HepG2 (cell line): ENCODE results near the gene ZKSCAN1. TPM values are rescaled to one million over a fixed set of nuclear protein-coding genes. Genes with fewer than 3 reads are reported as not detected.

Source experiments
- ARID4A ChIP-seq: sonication (generic); formaldehyde crosslinking; IDR thresholded peaks from 2 replicates; pipeline ENCODE4 v1.5.0; 2020; ENCODE audit warnings: mild to moderate bottlenecking, missing genetic modification reagents, borderline replicate concordance
- ARID5B ChIP-seq: IDR thresholded peaks from 2 replicates; pipeline ENCODE4 v1.4.0; 2020; ENCODE audit warnings: mild to moderate bottlenecking, missing genetic modification reagents
- DBP ChIP-seq: sonication (generic); formaldehyde crosslinking; IDR thresholded peaks from 2 replicates; pipeline ENCODE4 v1.4.0; 2020; ENCODE audit warnings: missing genetic modification reagents; ENCODE audit errors: not compliant biosample characterization
- FOXO1 ChIP-seq: sonication (generic); formaldehyde crosslinking; IDR thresholded peaks from 2 replicates; pipeline ENCODE4 v1.4.0; 2020; ENCODE audit warnings: missing genetic modification reagents
- FOXP1 ChIP-seq, 2 experiments: fragments of 450-650 bp in 1 of 2; IDR thresholded peaks; 2 replicates each; pipeline ENCODE4 v1.6.1; 2017 to 2018; ENCODE audit warnings: antibody characterized with exemption in 1 of 2
- HNRNPK ChIP-seq: fragments of 200-400 bp; formaldehyde crosslinking; IDR thresholded peaks from 2 replicates; pipeline ENCODE4 v1.6.1; 2018; ENCODE audit warnings: low read length, low read depth, moderate library complexity, mild to moderate bottlenecking; ENCODE audit not compliant: poor library complexity, severe bottlenecking
- NCOA2 ChIP-seq: sonication (generic); formaldehyde crosslinking; IDR thresholded peaks from 2 replicates; pipeline ENCODE4 v1.8.0; 2022; ENCODE audit warnings: inconsistent platforms
- SALL1 ChIP-seq: sonication (generic); formaldehyde crosslinking; IDR thresholded peaks from 2 replicates; pipeline ENCODE4 v1.8.0; 2022; ENCODE audit warnings: mild to moderate bottlenecking, missing genetic modification reagents
- SRY ChIP-seq: sonication (generic); formaldehyde crosslinking; IDR thresholded peaks from 2 replicates; pipeline ENCODE4 v1.8.0; 2022; ENCODE audit warnings: mild to moderate bottlenecking, missing genetic modification reagents
- TCF7 ChIP-seq: sonication (generic); IDR thresholded peaks from 2 replicates; pipeline ENCODE4 v1.6.1; 2016; ENCODE audit warnings: antibody characterized with exemption, low read depth
- ZBTB4 ChIP-seq: sonication (generic); formaldehyde crosslinking; IDR thresholded peaks from 2 replicates; pipeline ENCODE4 v1.4.0; 2020; ENCODE audit warnings: missing genetic modification reagents, mild to moderate bottlenecking, borderline replicate concordance
- ZNF572 ChIP-seq: sonication (generic); formaldehyde crosslinking; IDR thresholded peaks from 2 replicates; pipeline ENCODE4 v1.5.1; 2020; ENCODE audit warnings: mild to moderate bottlenecking, missing genetic modification reagents
- ZNF670 ChIP-seq: sonication (generic); formaldehyde crosslinking; IDR thresholded peaks from 2 replicates; pipeline ENCODE4 v1.8.0; 2022; ENCODE audit warnings: mild to moderate bottlenecking, missing genetic modification reagents, borderline replicate concordance
- ZSCAN5A ChIP-seq: sonication (generic); formaldehyde crosslinking; IDR thresholded peaks from 2 replicates; pipeline ENCODE4 v1.8.0; 2022; ENCODE audit warnings: mild to moderate bottlenecking, missing genetic modification reagents, borderline replicate concordance
- polyA plus RNA-seq, 8 experiments: library from polyadenylated mRNA; depleted of rRNA in 3 of 8; stranded (reverse) in 7 of 8; unstranded in 1 of 8; fragments of >200 nt; fragmentation: Illumina TruSeq in 4 of 8; extraction: Trizol in 4 of 8; gene quantifications; 2 replicates each; pipeline versions ENCODE4 v1.2.1 to v1.2.3, GENCODE V29; 2011 to 2016; ENCODE audit warnings: low read depth in 4 of 8, missing spikeins in 1 of 8, mixed read lengths in 1 of 8; ENCODE audit not compliant: insufficient read depth in 1 of 8
- total RNA-seq, 5 experiments: library from RNA; depleted of rRNA; stranded (reverse); fragments of >200 nt; fragmentation: Illumina TruSeq; extraction: Trizol; gene quantifications; 2 replicates each; pipeline ENCODE4 v1.2.3, GENCODE V29; 2016; ENCODE audit warnings: low read depth in 1 of 5

Gene ZKSCAN1
- total and polyA plus RNA-seq, 2 of the 13 experiments (the other 11 are each of a cell fraction or from before 2014, with no cell fraction given) = 46.4 to 60.6 TPM

- peak; percentile 77; the same call in 1 of the 2 replicates for TF ChIP-seq ZNF670 (CRISPR knock-in tag)
- peak; percentile 83 for TF ChIP-seq ARID5B (CRISPR knock-in tag)
- TF ChIP-seq SALL1 = peak; percentile 83
- no peak for TF ChIP-seq SRY (CRISPR knock-in tag)
- TF ChIP-seq DBP (CRISPR knock-in tag) = no peak
- no peak for TF ChIP-seq ZBTB4 (CRISPR knock-in tag)
- no peak for TF ChIP-seq HNRNPK
- TF ChIP-seq FOXP1 (IDR thresholded peaks at IDR 0.05) = no peak
- TF ChIP-seq FOXP1 (CRISPR knock-in tag; IDR thresholded peaks at IDR 0.05) = peak; percentile 48; the same call in 1 of the 2 replicates
- TF ChIP-seq ZNF572 = 0 out of 2 replicates have a peak, but pooled peaks have one; percentile 21
- TF ChIP-seq TCF7 = peak; percentile 56
- peak; percentile 83; the same call in 1 of the 2 replicates for TF ChIP-seq NCOA2
- peak; percentile 71; the same call in 1 of the 2 replicates for TF ChIP-seq ZSCAN5A
- TF ChIP-seq FOXO1 (CRISPR knock-in tag) = peak; percentile 28; the same call in 1 of the 2 replicates
- peak; percentile 49; the same call in 1 of the 2 replicates for TF ChIP-seq ARID4A (CRISPR knock-in tag)
Observed at GRCh38 chr7:100024020-100024619, 8.7 kb downstream of the ZKSCAN1 start (continued).
